HEK293T (cell line): Measurements from ENCODE around the gene LUZP1.

Experiments used
- CTCF ChIA-PET: fragments of 350-600 bp; formaldehyde crosslinking; extraction: SDS; loops from one replicate; lab custom pipeline; 2021; ENCODE audit warnings: antibody characterized with exemption, inconsistent platforms; lab: Yijun Ruan, JAX
- POLR2A ChIA-PET: fragments of 350-600 bp; formaldehyde crosslinking; extraction: SDS; loops from one replicate; lab custom pipeline; 2020; ENCODE audit warnings: antibody characterized with exemption, inconsistent platforms; lab: Yijun Ruan, JAX
- DNase-seq: peaks from one replicate; pipeline ENCODE4 v3.0.0; 2012; ENCODE audit warnings: mixed read lengths; ENCODE audit errors: extremely low spot score
- ARNT ChIP-seq: fragments of 450-650 bp; IDR thresholded peaks from 2 replicates; pipeline ENCODE4 v1.6.1; 2017; ENCODE audit warnings: mild to moderate bottlenecking
- BHLHE40 ChIP-seq: fragments of 450-650 bp; IDR thresholded peaks from 2 replicates; pipeline ENCODE4 v1.6.1; 2016; ENCODE audit warnings: mild to moderate bottlenecking, moderate library complexity, borderline replicate concordance
- CTBP1 ChIP-seq: fragments of 450-650 bp; IDR thresholded peaks from 2 replicates; pipeline ENCODE4 v1.6.1; 2016; ENCODE audit warnings: borderline replicate concordance
- ELF4 ChIP-seq: fragments of 450-650 bp; IDR thresholded peaks from 2 replicates; pipeline ENCODE4 v1.6.1; 2017; ENCODE audit warnings: antibody characterized with exemption
- FOXA1 ChIP-seq: fragments of 450-650 bp; IDR thresholded peaks from 2 replicates; pipeline ENCODE4 v1.6.1; 2016; ENCODE audit warnings: mild to moderate bottlenecking
- FOXK2 ChIP-seq: fragments of 450-650 bp; IDR thresholded peaks from 2 replicates; pipeline ENCODE4 v1.6.1; 2016; ENCODE audit warnings: mild to moderate bottlenecking
- FOXM1 ChIP-seq: fragments of 450-650 bp; IDR thresholded peaks from 2 replicates; pipeline ENCODE4 v1.6.1; 2017; ENCODE audit warnings: mild to moderate bottlenecking, borderline replicate concordance
- HDGF ChIP-seq: fragments of 450-650 bp; IDR thresholded peaks from 2 replicates; pipeline ENCODE4 v1.6.1; 2017; ENCODE audit warnings: antibody characterized with exemption, borderline replicate concordance
- L3MBTL2 ChIP-seq: fragments of 450-650 bp; conservative IDR thresholded peaks from 2 replicates; pipeline ENCODE4 v1.6.1; 2016; ENCODE audit warnings: mild to moderate bottlenecking
- LEF1 ChIP-seq: fragments of 450-650 bp; IDR thresholded peaks from 2 replicates; pipeline ENCODE4 v1.6.1; 2017; ENCODE audit warnings: mild to moderate bottlenecking, borderline replicate concordance
- NFRKB ChIP-seq: fragments of 450-650 bp; IDR thresholded peaks from 2 replicates; pipeline ENCODE4 v1.6.1; 2016; ENCODE audit warnings: mild to moderate bottlenecking, moderate library complexity
- SP1 ChIP-seq: fragments of 450-650 bp; IDR thresholded peaks from 2 replicates; pipeline ENCODE4 v1.6.1; 2017
- SUZ12 ChIP-seq: fragments of 450-650 bp; IDR thresholded peaks from 2 replicates; pipeline ENCODE4 v1.6.1; 2016; ENCODE audit warnings: mild to moderate bottlenecking
- TARDBP ChIP-seq: fragments of 450-650 bp; IDR thresholded peaks from 2 replicates; pipeline ENCODE4 v1.6.1; 2016
- ZNF384 ChIP-seq: fragments of 450-650 bp; IDR thresholded peaks from 2 replicates; pipeline ENCODE4 v1.6.1; 2016
- TF ChIP-seq, protein P1 (sequence below): fragments of 450-650 bp; IDR thresholded peaks from 2 replicates; pipeline ENCODE4 v1.6.1; 2016

The LUZP1 gene

DNA sequence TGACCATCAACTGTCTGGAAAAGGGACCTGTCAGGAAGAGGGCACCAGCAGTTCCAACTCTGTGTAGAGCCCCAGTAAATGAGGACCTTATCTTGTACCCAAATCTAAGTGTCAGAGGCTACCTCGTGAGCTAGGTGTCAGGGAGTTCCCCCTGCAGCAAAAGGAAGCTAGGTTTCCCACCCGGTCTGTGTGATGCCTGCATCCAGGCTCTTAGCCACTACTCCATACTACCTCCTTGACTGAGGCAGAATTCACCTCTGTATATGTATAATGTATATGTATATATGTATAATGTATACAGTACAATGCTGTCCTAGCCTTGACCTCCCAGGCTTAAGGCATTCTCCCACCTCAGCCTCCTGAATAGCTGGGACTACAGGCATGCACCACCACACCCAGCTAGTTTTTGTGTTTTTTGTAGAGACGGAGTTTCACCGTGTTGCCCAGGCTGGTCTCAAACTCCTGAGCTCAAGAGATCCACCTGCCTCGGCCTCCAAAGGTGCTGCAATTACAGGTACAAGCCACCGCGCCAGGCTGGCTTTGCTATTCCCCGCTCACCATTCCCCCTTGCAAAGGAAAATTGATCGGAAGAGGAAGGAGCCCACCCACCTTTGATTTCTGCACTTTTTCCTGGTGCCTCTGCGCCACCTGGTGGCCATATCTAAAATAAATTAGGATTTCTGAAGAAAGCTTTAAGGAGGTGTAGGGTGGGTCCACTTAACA is 15.7 kb upstream of the LUZP1 start:
- POLR2A ChIA-PET = interaction anchor here (0.7 to 2.7 kb wide), 5 partner anchors 15 to 209 kb away, joined by 3 to 14 read pairs (median 4); partner anchors contain the start of gene LUZP1
- CTCF ChIA-PET = interaction anchor here (0.6 to 5.2 kb wide), 20 partner anchors 11 to 597 kb away, joined by 3 to 118 read pairs (median 5); partner anchors contain the start of genes HTR1D and LUZP1
- TF ChIP-seq FOXA1 (no peak), BHLHE40 (no peak), L3MBTL2 (no peak), NFRKB (no peak), SUZ12 (no peak), SP1 (no peak), CTBP1 (no peak), ARNT (no peak), FOXM1 (no peak), ZNF384 (no peak), TARDBP (no peak), FOXK2 (no peak), HDGF (no peak), ELF4 (no peak), LEF1 (no peak)
- TF ChIP-seq, protein P1, sequence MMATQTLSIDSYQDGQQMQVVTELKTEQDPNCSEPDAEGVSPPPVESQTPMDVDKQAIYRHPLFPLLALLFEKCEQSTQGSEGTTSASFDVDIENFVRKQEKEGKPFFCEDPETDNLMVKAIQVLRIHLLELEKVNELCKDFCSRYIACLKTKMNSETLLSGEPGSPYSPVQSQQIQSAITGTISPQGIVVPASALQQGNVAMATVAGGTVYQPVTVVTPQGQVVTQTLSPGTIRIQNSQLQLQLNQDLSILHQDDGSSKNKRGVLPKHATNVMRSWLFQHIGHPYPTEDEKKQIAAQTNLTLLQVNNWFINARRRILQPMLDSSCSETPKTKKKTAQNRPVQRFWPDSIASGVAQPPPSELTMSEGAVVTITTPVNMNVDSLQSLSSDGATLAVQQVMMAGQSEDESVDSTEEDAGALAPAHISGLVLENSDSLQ = no peak
- DNase-seq = peak; percentile 62

DNA sequence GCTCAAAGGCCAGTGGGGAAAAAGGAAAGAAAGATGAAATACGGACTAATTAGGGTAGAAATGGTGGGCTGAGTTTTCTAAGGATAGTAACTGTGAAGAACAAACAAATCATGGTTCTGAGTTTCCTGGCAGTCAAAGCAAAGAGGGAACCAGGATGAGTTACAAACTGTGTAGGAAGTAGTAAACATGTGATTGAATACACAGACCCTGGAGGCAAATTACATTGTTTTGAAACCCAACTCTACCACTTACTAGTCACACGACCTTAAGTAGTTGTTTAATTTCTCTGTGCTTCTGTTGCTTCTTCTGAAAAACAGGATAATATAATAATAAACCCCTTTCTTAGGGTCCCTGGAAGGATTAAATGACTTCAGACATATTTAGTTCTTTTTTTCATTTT is 11.2 kb upstream of the LUZP1 start:
- no peak for DNase-seq
- POLR2A ChIA-PET = interaction anchor here (0.8 kb wide), 1 partner anchor 36 kb away, joined by 3 read pairs; no protein-coding TSS in a partner anchor
- CTCF ChIA-PET = interaction anchor here (1.7 to 2.1 kb wide), 2 partner anchors 79 to 81 kb away, joined by 7 to 10 read pairs; no protein-coding TSS in a partner anchor
- TF ChIP-seq TARDBP = no peak
- no peak for TF ChIP-seq FOXM1
- no peak for TF ChIP-seq LEF1
- no peak for TF ChIP-seq L3MBTL2
- no peak for TF ChIP-seq FOXK2
- no peak for TF ChIP-seq ZNF384
- no peak for TF ChIP-seq SUZ12
- TF ChIP-seq ARNT = no peak
- TF ChIP-seq BHLHE40 = no peak
- no peak for TF ChIP-seq SP1
- TF ChIP-seq NFRKB = no peak

DNA sequence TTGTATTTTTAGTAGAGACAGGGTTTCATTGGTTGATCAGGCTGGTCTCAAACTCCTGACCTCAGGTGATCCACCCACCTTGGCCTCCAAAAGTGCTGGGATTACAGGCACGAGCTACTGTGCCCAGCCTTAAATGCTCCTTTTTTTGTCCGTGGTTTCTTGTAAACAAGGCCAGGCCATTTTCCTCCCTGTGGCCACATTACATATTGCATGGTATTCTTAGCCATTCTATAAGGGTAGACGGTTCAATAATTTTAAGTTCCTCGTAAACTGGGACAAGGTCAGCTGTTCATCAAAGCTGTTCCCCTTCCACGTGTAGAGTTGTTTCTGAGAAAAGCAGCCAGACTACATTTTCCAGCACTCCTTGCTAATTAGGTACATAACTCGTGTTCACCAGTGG is 10.3 kb upstream of the LUZP1 start:
- CTCF ChIA-PET = interaction anchor here (0.6 to 2.1 kb wide), 4 partner anchors 9 to 238 kb away, joined by 3 to 10 read pairs (median 6); no protein-coding TSS in a partner anchor
- TF ChIP-seq FOXK2 (peak; percentile 60), CTBP1 (no peak)
- POLR2A ChIA-PET = interaction anchor here (1.2 to 2.6 kb wide), 2 partner anchors 10 to 80 kb away, joined by 5 to 28 read pairs; partner anchors contain the start of gene LUZP1
- peak; percentile 51 for DNase-seq

DNA sequence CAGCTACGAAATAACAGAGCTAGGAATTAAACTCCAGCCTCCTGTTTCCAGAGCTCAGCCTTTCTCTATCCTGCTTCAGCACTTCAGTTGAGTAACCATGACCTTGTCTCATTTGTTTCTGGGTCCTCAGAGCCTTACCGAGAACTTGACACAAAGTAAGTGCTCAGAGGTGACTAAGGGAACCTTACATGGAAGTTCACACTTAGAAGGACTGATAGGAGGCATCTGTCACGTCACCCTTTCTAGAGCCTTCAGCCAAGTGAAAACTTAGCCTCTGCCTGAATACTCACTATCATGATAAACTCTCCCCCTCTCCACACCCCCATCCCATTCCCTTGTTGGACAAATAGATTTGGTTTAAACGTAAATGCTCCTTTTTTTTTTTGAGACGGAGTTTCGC is 9.8 kb upstream of the LUZP1 start:
- no peak for DNase-seq
- no peak for TF ChIP-seq LEF1
- no peak for TF ChIP-seq ZNF384
- no peak for TF ChIP-seq SP1
- no peak for TF ChIP-seq BHLHE40
- no peak for TF ChIP-seq FOXK2
- TF ChIP-seq FOXM1 = no peak
- TF ChIP-seq, protein P1 = no peak
- no peak for TF ChIP-seq L3MBTL2
- no peak for TF ChIP-seq SUZ12
- TF ChIP-seq ELF4 = no peak
- no peak for TF ChIP-seq CTBP1
- TF ChIP-seq TARDBP = no peak
- no peak for TF ChIP-seq ARNT
- no peak for TF ChIP-seq HDGF
- TF ChIP-seq FOXA1 = no peak
- CTCF ChIA-PET = interaction anchor here (0.6 to 2.1 kb wide), 4 partner anchors 9 to 237 kb away, joined by 3 to 10 read pairs (median 6); no protein-coding TSS in a partner anchor
- POLR2A ChIA-PET = interaction anchor here (1.2 to 2.6 kb wide), 4 partner anchors 10 to 91 kb away, joined by 3 to 28 read pairs (median 4); partner anchors contain the start of gene LUZP1

DNA sequence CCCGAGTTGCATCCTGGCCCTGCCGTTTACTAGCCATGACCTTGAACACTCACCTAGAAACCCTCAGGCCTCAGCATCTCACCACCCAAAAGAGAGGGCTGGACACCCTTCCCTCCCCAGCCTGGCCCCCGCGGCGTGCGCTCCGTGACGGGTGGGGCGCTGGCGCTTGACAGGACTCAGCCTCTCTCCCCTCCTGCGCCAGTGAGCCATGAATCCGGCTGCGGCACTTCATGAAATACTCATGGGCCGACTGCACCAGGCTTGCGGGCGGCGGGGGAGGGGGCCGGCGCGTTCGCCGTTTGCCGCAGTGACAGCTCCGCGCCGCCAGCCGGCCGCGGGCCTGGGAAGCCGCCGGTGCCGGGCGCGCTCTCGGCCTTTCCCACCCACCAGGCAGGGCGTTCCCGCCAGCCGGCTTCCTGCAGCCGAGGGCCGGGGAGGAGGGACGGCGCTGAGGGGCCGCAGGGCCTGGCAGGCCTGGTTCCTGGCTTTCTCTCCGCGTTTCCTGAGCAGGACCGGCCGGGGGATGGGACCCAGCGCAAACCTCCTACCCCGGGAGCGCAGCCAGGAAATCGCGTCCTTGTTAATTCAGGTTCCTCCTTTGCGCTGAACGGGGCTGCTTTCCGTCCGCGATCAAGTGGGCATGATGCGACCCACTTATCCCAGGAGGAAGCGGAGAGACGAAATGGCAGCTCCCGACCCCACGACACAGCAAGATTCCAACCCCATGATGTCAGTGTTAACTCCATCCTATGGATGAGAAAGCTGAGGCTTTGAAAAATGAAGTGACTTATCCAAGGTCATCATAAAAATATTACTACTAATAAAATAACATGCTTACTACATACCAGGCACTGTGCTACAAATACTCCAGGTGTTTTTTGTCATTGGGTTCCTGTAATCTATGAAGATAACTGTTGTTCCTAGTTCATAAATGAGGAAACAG is 9.1 kb upstream of the LUZP1 start:
- peak; percentile 74 for DNase-seq
- POLR2A ChIA-PET = interaction anchor here (1.4 to 2.6 kb wide), 3 partner anchors 9 to 90 kb away, joined by 3 to 28 read pairs (median 4); partner anchors contain the start of gene LUZP1
- no peak for TF ChIP-seq SP1
- no peak for TF ChIP-seq FOXM1
- TF ChIP-seq L3MBTL2 = peak; percentile 47; the same call in 1 of the 2 replicates
- CTCF ChIA-PET = interaction anchor here (1.8 to 2.1 kb wide), 2 partner anchors 8 to 76 kb away, joined by 4 to 7 read pairs; no protein-coding TSS in a partner anchor

DNA sequence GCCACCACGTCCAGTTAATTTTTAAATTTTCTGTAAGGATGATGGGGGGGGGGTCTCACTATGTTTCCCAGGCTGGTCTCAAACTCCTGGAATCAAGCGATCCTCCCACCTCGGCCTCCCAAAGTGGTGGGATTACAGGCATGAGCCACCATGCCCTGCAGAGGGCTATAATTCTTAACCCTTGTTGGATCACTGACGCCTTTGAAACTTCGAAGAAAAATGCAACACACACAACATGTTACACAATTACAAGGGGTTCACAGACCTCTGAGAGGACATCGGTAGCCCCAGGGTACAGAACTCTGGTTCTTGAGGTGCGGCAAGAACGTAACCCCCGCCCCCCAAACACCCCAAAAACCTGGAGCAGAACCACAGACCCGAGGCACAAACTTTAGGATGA is 8.4 kb upstream of the LUZP1 start:
- CTCF ChIA-PET = no interaction called here
- POLR2A ChIA-PET = interaction anchor here (1.4 to 2.6 kb wide), 3 partner anchors 8 to 89 kb away, joined by 3 to 28 read pairs (median 4); partner anchors contain the start of gene LUZP1
- TF ChIP-seq NFRKB (no peak), TARDBP (no peak), LEF1 (no peak), FOXM1 (no peak), ELF4 (no peak), FOXA1 (no peak), CTBP1 (no peak), ARNT (no peak), FOXK2 (no peak), BHLHE40 (no peak), SP1 (no peak), L3MBTL2 (no peak), SUZ12 (no peak), HDGF (no peak), ZNF384 (no peak)
- TF ChIP-seq, protein P1 = no peak
- DNase-seq = no peak
